Measurements from ENCODE around the gene HECW1. TPM values are rescaled to one million over a fixed set of nuclear protein-coding genes. Genes with fewer than 3 reads are reported as not detected.

The HECW1 gene
- total and polyA plus RNA-seq, 2 donors (not counting 1 experiment from before 2014, with no cell fraction given) = not detected

DNA sequence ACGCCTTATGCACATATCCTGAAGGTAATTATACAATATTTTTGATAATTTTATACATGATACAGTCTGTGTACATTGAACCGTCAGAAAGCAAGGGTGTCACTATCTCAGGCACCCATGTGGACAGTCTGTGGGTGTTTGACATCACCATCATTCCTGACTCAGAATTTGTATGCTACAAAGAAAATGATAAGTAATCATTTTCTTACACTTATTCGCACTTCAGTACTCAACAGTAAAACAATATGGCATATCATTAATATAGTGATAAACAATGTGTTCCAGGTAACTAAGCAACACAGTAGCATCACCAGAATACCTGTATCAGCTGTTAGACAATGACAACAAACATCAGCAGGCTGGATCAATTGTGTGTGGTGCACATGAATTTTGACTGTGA is 17.9 kb downstream of the HECW1 start:
- Histone ChIP-seq H3K79me2 (ENCODE audit: control insufficient read depth, insufficient read depth, low read length) (no peaks in the 10 kb centered on the region), H3K36me3 (replicated peaks in 1 of 2; ENCODE audit: control extremely low read depth in 1 of 2, control insufficient read depth in 1 of 2, extremely low read depth in 1 of 2, insufficient read depth in 2 of 2, low read length in 1 of 2) (no peaks in the 10 kb centered on the region), H3K27me3 (replicated peaks in 1 of 4; ENCODE audit: control extremely low read depth in 1 of 4, control insufficient read depth in 3 of 4, insufficient read depth in 4 of 4, low read length in 3 of 4) (peaks cover 0 to 3% (median 0%) of the 10 kb centered on the region in 4 experiments), H3K9ac (ENCODE audit: low read length) (no peak overlapping the region), H3K4me2 (replicated peaks; ENCODE audit: low read depth, low read length, poor library complexity, severe bottlenecking) (no peak overlapping the region), H3K4me1 (ENCODE audit: control insufficient read depth in 2 of 2, insufficient read depth in 2 of 2, low read length in 2 of 2) (no peaks in the 10 kb centered on the region), H3K9me3 (ENCODE audit: control extremely low read depth in 1 of 3, control insufficient read depth in 2 of 3, insufficient read depth in 1 of 3, low read length in 2 of 3) (no peaks in the 10 kb centered on the region), H2AFZ (ENCODE audit: insufficient read depth, low read depth, low read length, poor library complexity, severe bottlenecking) (no peak overlapping the region), H3K4me3 (ENCODE audit: control extremely low read depth in 1 of 5, extremely low read depth in 1 of 5, insufficient read depth in 1 of 5, low read depth in 2 of 5, low read length in 4 of 5) (no peak overlapping the region), H4K20me1 (ENCODE audit: control insufficient read depth, insufficient read depth, low read length, poor library complexity, severe bottlenecking) (no peaks in the 10 kb centered on the region), H3K27ac (ENCODE audit: low read length in 2 of 2) (no peak overlapping the region)
- H3K27ac Mint-ChIP-seq = no peak overlapping the region
- no peak for ATAC-seq (ENCODE audit: low read depth)
- no peaks in the 10 kb centered on the region for H3K4me1 Mint-ChIP-seq
- WGBS (ENCODE audit: insufficient coverage) = no CpG with 5 or more reads among the region's 3 CpGs
- TF ChIP-seq, protein P1, sequence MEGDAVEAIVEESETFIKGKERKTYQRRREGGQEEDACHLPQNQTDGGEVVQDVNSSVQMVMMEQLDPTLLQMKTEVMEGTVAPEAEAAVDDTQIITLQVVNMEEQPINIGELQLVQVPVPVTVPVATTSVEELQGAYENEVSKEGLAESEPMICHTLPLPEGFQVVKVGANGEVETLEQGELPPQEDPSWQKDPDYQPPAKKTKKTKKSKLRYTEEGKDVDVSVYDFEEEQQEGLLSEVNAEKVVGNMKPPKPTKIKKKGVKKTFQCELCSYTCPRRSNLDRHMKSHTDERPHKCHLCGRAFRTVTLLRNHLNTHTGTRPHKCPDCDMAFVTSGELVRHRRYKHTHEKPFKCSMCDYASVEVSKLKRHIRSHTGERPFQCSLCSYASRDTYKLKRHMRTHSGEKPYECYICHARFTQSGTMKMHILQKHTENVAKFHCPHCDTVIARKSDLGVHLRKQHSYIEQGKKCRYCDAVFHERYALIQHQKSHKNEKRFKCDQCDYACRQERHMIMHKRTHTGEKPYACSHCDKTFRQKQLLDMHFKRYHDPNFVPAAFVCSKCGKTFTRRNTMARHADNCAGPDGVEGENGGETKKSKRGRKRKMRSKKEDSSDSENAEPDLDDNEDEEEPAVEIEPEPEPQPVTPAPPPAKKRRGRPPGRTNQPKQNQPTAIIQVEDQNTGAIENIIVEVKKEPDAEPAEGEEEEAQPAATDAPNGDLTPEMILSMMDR (IDR thresholded peaks at IDR 0.05) = no peak
- no peak for TF ChIP-seq EZH2 (IDR thresholded peaks at IDR 0.05; ENCODE audit: borderline replicate concordance, insufficient read depth, low read depth, low read length, poor library complexity, severe bottlenecking)
- H3K4me3 Mint-ChIP-seq = no peak overlapping the region
- intact Hi-C loops (cut with micrococcal nuclease) = no loop called here
- DNase-seq = no peak
- CTCF ChIA-PET = no interaction called here
- no peaks in the 10 kb centered on the region for H3K9me3 Mint-ChIP-seq (ENCODE audit: insufficient read depth)
- POLR2A ChIA-PET = no interaction called here
- H3K27me3 Mint-ChIP-seq = peaks cover 6% of the 10 kb centered on the region

DNA sequence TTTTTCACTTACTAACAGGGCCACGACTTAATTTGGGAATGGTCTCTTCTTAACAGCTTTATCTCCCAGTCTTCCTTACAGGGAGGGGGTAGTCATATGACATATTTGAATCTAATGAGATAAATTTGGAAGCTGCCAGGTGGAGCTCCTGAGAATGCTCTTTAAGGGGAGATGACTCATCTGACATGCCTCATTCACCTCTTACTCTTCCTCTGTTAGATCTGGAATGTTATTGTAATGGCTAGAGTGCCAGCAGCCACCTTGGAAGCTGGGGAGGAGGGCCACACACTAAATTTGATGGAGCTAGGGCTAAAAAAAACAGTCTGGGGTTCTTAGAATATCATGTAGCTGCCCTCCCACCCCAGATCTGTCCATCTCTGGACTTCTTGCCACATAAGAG is 22.7 kb downstream of the HECW1 start:
- TF ChIP-seq, protein P1 (IDR thresholded peaks at IDR 0.05) = no peak
- no peak for TF ChIP-seq EZH2 (IDR thresholded peaks at IDR 0.05; ENCODE audit: borderline replicate concordance, insufficient read depth, low read depth, low read length, poor library complexity, severe bottlenecking)
- no CpG with 5 or more reads among the region's 1 CpG for WGBS (ENCODE audit: insufficient coverage)
- H3K79me2 ChIP-seq (ENCODE audit: control insufficient read depth, insufficient read depth, low read length) = no peaks in the 10 kb centered on the region
- H3K36me3 ChIP-seq (replicated peaks in 1 of 2; ENCODE audit: control extremely low read depth in 1 of 2, control insufficient read depth in 1 of 2, extremely low read depth in 1 of 2, insufficient read depth in 2 of 2, low read length in 1 of 2) = no peaks in the 10 kb centered on the region
- ChIA-PET POLR2A (no interaction called here), CTCF (interaction anchor here (0.7 to 1.0 kb wide), 2 partner anchors 23 to 29 kb away, joined by 3 to 6 read pairs; no protein-coding TSS in a partner anchor)
- H3K9ac ChIP-seq (ENCODE audit: low read length) = no peak overlapping the region
- DNase-seq (no peak), ATAC-seq (ENCODE audit: low read depth) (no peak)
- H4K20me1 ChIP-seq (ENCODE audit: control insufficient read depth, insufficient read depth, low read length, poor library complexity, severe bottlenecking) = no peaks in the 10 kb centered on the region
- Mint-ChIP-seq H3K27ac (no peak overlapping the region), H3K4me3 (no peak overlapping the region), H3K27me3 (peaks cover 11% of the 10 kb centered on the region), H3K9me3 (ENCODE audit: insufficient read depth) (no peaks in the 10 kb centered on the region), H3K4me1 (no peaks in the 10 kb centered on the region)
- no peak overlapping the region for H3K4me2 ChIP-seq (replicated peaks; ENCODE audit: low read depth, low read length, poor library complexity, severe bottlenecking)
- H3K9me3 ChIP-seq (ENCODE audit: control extremely low read depth in 1 of 3, control insufficient read depth in 2 of 3, insufficient read depth in 1 of 3, low read length in 2 of 3) = no peaks in the 10 kb centered on the region
- no peak overlapping the region for H2AFZ ChIP-seq (ENCODE audit: insufficient read depth, low read depth, low read length, poor library complexity, severe bottlenecking)
- no peak overlapping the region for H3K4me3 ChIP-seq (ENCODE audit: control extremely low read depth in 1 of 5, extremely low read depth in 1 of 5, insufficient read depth in 1 of 5, low read depth in 2 of 5, low read length in 4 of 5)
- H3K4me1 ChIP-seq (ENCODE audit: control insufficient read depth in 2 of 2, insufficient read depth in 2 of 2, low read length in 2 of 2) = no peaks in the 10 kb centered on the region
- no peak overlapping the region for H3K27ac ChIP-seq (ENCODE audit: low read length in 2 of 2)
- intact Hi-C loops (cut with micrococcal nuclease) = no loop called here
- H3K27me3 ChIP-seq (replicated peaks in 1 of 4; ENCODE audit: control extremely low read depth in 1 of 4, control insufficient read depth in 3 of 4, insufficient read depth in 4 of 4, low read length in 3 of 4) = no peaks in the 10 kb centered on the region

All from B cell (primary cell).